H1 (cell line): ENCODE results near the gene ROS1. TPM values are rescaled to one million over a fixed set of nuclear protein-coding genes. Genes with fewer than 3 reads are reported as not detected.

Source experiments
- CHD7 ChIP-seq: fragments of 300-600 bp; sonication (generic); IDR thresholded peaks from 2 replicates; pipeline ENCODE4 v1.7.1; 2012; ENCODE audit warnings: low read length, moderate library complexity, mild to moderate bottlenecking, inconsistent platforms; ENCODE audit not compliant: insufficient replicate concordance
- GABPA ChIP-seq: IDR thresholded peaks from 2 replicates; pipeline ENCODE4 v1.6.1; 2011; ENCODE audit warnings: mild to moderate bottlenecking, low read length, moderate library complexity, borderline replicate concordance; ENCODE audit not compliant: insufficient read depth
- SIX5 ChIP-seq: IDR thresholded peaks from 2 replicates; pipeline ENCODE4 v1.6.1; 2011; ENCODE audit warnings: mild to moderate bottlenecking, low read depth, low read length
- SP4 ChIP-seq: IDR thresholded peaks from 2 replicates; pipeline ENCODE4 v1.6.1; 2012; ENCODE audit warnings: low read length, inconsistent platforms
- TBP ChIP-seq: IDR thresholded peaks from 2 replicates; pipeline ENCODE4 v1.6.1; 2011; ENCODE audit warnings: low read depth, low read length, improper control_type of control experiment
- polyA plus RNA-seq, 7 experiments: library from polyadenylated mRNA; depleted of rRNA in 3 of 7; stranded (reverse) in 5 of 7; unstranded in 2 of 7; fragments of >200 nt in 5 of 7; fragments of 200-250 nt in 2 of 7; gene quantifications; 1 replicate in 5 of 7; 2 replicates in 1 of 7; 4 replicates in 1 of 7; pipeline versions ENCODE4 v1.2.1 to v1.2.3, GENCODE V29; 2011 to 2013; ENCODE audit warnings: missing spikeins in 2 of 7, mixed read lengths in 2 of 7
- total RNA-seq: library from RNA; stranded (reverse); fragmentation: NEBNext Ultra II Directional; extraction: Animal tissue kit (Norgen Biotek cat#: 25700); gene quantifications from 2 replicates; pipeline ENCODE4 v1.2.1, GENCODE V29; 2021

Gene ROS1
- total and polyA plus RNA-seq, 2 of the 8 experiments (the other 6 are each of a cell fraction or from before 2014, with no cell fraction given): not detected

GRCh38 chr6:117276778-117277316 lies 148.9 kb downstream of the ROS1 start (continued):
- TF ChIP-seq TBP: no peak
- no peak for TF ChIP-seq SP4
- no peak for TF ChIP-seq GABPA
- no peak for TF ChIP-seq SIX5
- no peak for TF ChIP-seq CHD7
